Epithelial cell of esophagus (primary cell): ENCODE measurements around the gene DNAJA4.
A peak's percentile ranks its signal among the peaks of the same experiment; 100 is the strongest.

Experiments
- DNase-seq: peaks from one replicate; pipeline ENCODE4 v3.0.0; 2010; ENCODE audit warnings: low read depth
- H3K4me3 ChIP-seq: 2 replicates; pipeline ENCODE4 v1.5.1; 2011; ENCODE audit warnings: mild to moderate bottlenecking, low read length, control low read depth
- TF ChIP-seq, protein P1 (sequence below): IDR thresholded peaks from 2 replicates; pipeline ENCODE4 v1.5.1; 2011; ENCODE audit warnings: low read depth, mild to moderate bottlenecking, low read length, control low read depth, inconsistent platforms; ENCODE audit not compliant: insufficient read depth; ENCODE audit errors: missing control alignments

DNAJA4 gene

DNA sequence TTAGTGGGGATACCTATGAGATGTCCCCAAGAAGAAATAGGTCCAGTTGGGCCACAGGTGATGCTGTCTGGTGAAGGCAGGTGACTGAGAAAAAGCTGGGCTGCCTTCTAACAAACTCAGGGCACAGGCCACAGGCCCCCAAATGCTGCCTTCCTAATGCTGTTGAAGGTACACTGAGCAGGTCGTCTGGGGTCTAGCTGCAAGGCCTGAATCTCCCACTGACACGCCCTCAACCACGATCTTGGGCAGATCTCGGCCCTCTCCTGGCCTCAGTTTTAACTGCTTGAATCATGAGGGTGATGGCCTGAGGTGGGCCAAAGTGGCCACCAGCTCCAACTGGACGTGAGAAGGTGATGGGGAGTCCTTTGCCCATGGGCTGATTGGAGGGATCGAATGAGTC, 27.9 kb upstream of the DNAJA4 start:
- no peak for DNase-seq
- TF ChIP-seq, protein P1, sequence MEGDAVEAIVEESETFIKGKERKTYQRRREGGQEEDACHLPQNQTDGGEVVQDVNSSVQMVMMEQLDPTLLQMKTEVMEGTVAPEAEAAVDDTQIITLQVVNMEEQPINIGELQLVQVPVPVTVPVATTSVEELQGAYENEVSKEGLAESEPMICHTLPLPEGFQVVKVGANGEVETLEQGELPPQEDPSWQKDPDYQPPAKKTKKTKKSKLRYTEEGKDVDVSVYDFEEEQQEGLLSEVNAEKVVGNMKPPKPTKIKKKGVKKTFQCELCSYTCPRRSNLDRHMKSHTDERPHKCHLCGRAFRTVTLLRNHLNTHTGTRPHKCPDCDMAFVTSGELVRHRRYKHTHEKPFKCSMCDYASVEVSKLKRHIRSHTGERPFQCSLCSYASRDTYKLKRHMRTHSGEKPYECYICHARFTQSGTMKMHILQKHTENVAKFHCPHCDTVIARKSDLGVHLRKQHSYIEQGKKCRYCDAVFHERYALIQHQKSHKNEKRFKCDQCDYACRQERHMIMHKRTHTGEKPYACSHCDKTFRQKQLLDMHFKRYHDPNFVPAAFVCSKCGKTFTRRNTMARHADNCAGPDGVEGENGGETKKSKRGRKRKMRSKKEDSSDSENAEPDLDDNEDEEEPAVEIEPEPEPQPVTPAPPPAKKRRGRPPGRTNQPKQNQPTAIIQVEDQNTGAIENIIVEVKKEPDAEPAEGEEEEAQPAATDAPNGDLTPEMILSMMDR, result no peak
- H3K4me3 ChIP-seq, result no peak overlapping the region

DNA sequence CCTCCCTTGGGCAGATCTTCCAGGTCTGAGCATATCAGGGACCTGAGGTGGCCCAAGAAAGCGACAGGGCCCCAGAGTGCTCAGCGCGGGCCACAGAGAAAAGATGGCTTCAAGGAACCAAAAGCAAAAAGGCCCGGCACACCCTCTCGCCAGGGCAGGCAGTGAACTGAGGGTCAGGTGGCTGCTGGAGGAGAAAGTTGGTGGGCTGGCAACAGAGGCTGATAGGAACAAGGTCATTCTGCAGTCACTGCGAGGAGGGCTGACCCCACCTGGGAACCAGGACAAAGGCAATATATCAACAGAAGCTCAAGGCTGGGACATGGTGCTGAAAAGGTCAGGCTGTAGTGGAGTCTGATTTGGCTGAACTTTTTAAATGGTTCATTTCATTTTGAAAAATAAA, 27.2 kb upstream of the DNAJA4 start:
- TF ChIP-seq, protein P1, result no peak
- no peak for DNase-seq
- no peak overlapping the region for H3K4me3 ChIP-seq

DNA sequence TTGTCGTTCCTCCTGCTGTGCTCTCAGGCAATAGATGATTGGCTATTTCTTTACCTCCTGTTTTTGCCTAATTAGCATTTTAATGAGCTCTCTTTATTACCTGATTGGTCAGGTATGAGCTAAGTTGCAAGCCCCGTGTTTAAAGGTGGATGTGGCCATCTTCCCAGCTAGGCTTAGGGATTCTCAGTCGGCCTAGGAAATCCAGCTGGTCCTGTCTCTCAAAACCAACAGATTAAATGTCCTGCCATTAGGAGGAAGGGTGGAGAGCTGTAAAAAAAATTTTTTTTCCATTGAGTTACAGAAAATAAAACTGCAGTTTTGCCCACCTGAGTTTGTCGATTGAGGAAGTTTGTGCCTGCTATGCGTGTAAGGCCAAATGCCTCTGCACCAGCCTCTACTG, 24.6 kb upstream of the DNAJA4 start:
- no peak for DNase-seq
- TF ChIP-seq, protein P1, result no peak
- no peak overlapping the region for H3K4me3 ChIP-seq

DNA sequence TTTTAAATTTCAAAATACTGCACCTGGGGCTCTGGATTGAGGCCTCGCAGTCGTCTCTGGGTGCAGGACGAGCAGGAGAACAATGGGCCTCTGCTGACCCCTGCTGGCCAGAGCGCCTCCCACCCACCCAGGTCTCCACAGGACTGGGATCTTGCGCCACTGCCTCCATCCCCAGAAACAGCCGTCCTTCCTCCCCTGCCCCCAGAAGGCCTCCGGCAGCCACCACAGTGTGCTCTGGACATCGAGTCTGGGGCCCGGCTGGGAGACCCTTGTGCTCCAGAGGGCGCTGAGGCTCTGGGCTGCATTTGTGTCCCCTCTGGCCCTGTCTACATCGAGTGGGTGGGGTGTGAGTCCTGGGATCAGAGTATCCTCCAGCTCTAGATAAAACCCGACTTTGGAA, 23.3 kb upstream of the DNAJA4 start:
- no peak overlapping the region for H3K4me3 ChIP-seq
- peak; percentile 76 for DNase-seq
- TF ChIP-seq, protein P1, result peak; percentile 84

DNA sequence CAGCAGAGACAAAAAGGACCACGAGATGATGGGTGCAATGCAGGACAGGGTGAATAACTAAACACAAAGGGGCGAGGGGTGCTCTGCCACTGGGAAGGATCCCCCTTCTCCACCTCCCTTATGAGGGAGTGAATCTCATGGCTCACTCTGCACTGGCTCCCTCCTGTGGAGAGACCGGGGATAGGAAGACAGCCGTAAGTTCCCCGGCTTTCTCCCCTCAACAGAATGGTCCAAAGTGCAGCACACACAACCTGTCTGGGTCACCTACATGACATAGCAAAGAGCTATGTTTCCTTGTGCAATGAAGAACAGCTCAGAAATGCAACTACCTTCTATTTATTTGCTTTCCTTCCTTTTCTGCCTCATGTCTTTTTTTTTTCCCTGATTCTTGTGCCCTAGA, 22.2 kb upstream of the DNAJA4 start:
- no peak overlapping the region for H3K4me3 ChIP-seq
- DNase-seq, result peak; percentile 17
- TF ChIP-seq, protein P1, result peak; percentile 38

DNA sequence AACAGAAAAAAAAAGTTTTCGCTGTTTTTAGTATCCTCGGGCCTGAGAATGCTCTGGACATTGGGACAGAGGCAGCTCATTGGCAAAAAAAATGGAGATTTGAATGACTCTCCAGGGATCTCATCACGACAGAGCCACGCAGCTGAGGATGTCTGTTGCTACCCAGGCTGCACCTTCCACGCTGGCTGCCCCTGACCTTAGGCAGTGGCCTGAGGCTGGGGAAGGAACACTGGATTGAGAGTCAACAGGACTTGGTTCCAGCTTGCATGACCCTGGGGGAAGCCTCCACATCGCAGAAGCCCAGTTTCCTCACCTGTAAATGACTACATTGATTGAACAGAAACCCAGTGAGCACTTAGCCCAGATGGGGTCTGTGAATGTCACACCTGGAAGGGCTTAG, 21.3 kb upstream of the DNAJA4 start:
- TF ChIP-seq, protein P1, result no peak
- no peak for DNase-seq
- H3K4me3 ChIP-seq, result no peak overlapping the region

DNA sequence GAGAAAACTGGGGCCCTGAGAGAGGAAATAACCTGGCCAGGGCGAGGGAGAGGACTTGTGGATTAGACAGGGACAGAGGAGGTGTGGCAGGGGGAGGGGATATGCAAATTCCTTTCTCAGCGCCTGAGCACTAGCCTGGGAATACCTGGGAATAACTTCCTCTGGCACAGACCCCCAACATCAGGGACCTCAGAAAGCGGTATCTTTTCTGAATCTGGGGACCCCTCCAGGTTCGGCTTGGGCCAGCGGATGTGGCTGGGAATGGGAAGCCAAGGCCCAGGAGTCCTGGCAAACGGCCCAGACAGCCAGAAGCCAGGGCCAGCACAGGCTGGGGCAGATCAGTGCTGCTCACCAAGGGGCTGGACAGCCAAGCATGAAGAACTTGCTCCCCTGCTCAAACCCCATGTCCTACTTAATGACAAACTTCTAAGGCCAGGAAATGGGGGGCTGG, 20.8 kb upstream of the DNAJA4 start:
- TF ChIP-seq, protein P1, result no peak
- H3K4me3 ChIP-seq, result no peak overlapping the region
- peak; percentile 55 for DNase-seq
